ENCODE results near the gene MAPK14. TPM values are rescaled to one million over a fixed set of nuclear protein-coding genes. Genes with fewer than 3 reads are reported as not detected.

MAPK14 gene
- total RNA-seq, 4 donors from 2014 or later: 62.0 to 117 (median 86.2) TPM

DNA sequence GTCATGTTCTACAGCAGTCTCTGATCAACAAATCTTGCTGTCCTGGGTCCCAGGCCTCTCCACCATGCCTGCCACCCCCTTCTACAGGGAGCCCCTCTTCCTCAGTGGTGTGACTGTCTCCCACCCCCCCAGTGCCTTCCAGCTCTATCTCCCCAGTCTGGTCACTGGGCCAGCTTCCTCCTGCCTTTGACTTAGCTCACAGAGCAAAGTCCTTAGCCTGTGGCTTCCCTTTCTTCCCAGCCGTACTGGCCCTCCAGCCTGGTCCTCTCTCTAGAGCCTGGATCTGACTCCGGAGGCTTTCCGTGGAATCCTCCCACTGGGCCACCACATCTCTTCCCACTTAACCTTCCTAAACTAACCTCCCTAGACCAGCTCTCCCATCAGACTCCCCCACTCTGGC, 119.7 kb downstream of the MAPK14 start:
- H3K4me3 ChIP-seq: no peak overlapping the region
- DNase-seq: no peak
- no peaks in the 10 kb centered on the region for H3K36me3 ChIP-seq
- intact Hi-C loops (cut with DNase I; ENCODE audit: low total_unique reads): no loop called here
- no peaks in the 10 kb centered on the region for H3K9me3 ChIP-seq
- no peak overlapping the region for H3K27ac ChIP-seq
- no peaks in the 10 kb centered on the region for H3K4me1 ChIP-seq
- H3K27me3 ChIP-seq: no peaks in the 10 kb centered on the region
- no peak for TF ChIP-seq POLR2A (IDR thresholded peaks at IDR 0.05)

DNA sequence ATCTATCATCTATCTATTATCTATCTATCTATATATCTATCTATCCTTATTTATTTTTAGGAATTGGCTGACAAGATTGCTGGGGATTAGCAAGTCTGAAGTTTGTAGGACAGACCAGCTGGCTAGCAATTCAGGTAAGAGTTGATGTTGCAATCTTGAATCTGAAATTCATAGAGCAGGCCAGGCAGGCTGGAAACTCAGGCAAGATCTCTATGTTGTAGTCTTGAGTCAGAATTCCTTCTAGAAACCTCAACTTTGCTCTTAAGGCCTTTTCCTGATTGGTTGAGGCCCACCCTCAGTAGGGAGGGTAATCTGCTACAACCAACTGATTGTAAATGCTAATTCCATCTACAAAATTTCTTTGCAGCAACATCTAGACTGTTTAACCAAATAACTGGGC, 121.9 kb downstream of the MAPK14 start:
- H3K27ac ChIP-seq: peak overlapping the region in 1 of 2 donors; percentile 45
- intact Hi-C loops (cut with DNase I; ENCODE audit: low total_unique reads): no loop called here
- TF ChIP-seq, protein P1, sequence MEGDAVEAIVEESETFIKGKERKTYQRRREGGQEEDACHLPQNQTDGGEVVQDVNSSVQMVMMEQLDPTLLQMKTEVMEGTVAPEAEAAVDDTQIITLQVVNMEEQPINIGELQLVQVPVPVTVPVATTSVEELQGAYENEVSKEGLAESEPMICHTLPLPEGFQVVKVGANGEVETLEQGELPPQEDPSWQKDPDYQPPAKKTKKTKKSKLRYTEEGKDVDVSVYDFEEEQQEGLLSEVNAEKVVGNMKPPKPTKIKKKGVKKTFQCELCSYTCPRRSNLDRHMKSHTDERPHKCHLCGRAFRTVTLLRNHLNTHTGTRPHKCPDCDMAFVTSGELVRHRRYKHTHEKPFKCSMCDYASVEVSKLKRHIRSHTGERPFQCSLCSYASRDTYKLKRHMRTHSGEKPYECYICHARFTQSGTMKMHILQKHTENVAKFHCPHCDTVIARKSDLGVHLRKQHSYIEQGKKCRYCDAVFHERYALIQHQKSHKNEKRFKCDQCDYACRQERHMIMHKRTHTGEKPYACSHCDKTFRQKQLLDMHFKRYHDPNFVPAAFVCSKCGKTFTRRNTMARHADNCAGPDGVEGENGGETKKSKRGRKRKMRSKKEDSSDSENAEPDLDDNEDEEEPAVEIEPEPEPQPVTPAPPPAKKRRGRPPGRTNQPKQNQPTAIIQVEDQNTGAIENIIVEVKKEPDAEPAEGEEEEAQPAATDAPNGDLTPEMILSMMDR (IDR thresholded peaks at IDR 0.05): no peak
- TF ChIP-seq POLR2A (IDR thresholded peaks at IDR 0.05): no peak
- H3K4me3 ChIP-seq: no peak overlapping the region
- H3K27me3 ChIP-seq: no peaks in the 10 kb centered on the region
- no peaks in the 10 kb centered on the region for H3K36me3 ChIP-seq
- no peaks in the 10 kb centered on the region for H3K4me1 ChIP-seq
- no peak for DNase-seq
- no peaks in the 10 kb centered on the region for H3K9me3 ChIP-seq

DNA sequence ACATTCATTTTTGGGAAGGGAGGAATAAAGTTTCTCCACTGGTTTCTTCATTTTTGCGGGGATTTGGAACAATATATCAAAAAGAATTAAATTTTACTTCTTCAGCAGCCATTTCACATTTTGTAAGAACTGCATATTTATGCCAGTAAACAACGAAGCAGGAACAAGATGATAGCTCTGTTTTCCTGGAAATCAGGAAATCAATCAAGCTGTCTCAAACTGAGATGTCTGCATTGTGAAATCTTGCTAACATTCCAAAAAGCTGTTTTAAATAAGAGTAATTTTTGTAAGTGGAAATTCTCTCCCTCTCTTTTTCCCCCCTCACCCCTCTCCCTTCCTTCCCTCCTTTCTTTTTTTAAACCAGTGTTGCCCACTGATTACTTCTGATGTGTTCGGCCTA, 122.7 kb downstream of the MAPK14 start:
- H3K27ac ChIP-seq: peak overlapping the region in 1 of 2 donors; percentile 45

DNA sequence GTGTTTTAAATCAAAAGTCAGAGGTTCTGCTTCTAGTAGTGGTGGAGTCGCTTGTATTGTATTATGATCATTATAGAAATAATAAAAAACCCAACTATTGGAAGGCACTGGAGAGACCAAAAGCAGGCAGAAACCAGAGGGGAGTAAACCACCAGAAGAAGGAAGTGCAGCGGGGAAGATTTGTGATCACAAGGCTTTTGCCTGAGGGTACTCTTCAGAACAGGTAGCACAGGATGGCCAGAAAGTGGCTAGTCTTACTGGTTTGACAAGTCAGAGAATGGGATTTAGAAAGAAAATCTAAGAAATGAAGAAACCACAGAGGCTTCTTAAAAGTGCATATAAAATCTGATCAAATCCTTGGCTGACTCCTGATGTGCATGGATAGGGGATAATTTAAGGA, 126.7 kb downstream of the MAPK14 start:
- H3K36me3 ChIP-seq: no peaks in the 10 kb centered on the region
- no peaks in the 10 kb centered on the region for H3K4me1 ChIP-seq
- intact Hi-C loops (cut with DNase I; ENCODE audit: low total_unique reads): no loop called here
- H3K27ac ChIP-seq: no peak overlapping the region
- H3K4me3 ChIP-seq: no peak overlapping the region
- TF ChIP-seq, protein P1 (IDR thresholded peaks at IDR 0.05): no peak
- no peak for TF ChIP-seq POLR2A (IDR thresholded peaks at IDR 0.05)
- no peak for DNase-seq
- H3K27me3 ChIP-seq: no peaks in the 10 kb centered on the region
- H3K9me3 ChIP-seq: no peaks in the 10 kb centered on the region

More for the DNA sequence above, 122.7 kb downstream of the MAPK14 start:
- TF ChIP-seq, protein P1 (IDR thresholded peaks at IDR 0.05): no peak
- TF ChIP-seq POLR2A (IDR thresholded peaks at IDR 0.05): no peak
- no peaks in the 10 kb centered on the region for H3K36me3 ChIP-seq
- no peak for DNase-seq
- no peaks in the 10 kb centered on the region for H3K27me3 ChIP-seq
- intact Hi-C loops (cut with DNase I; ENCODE audit: low total_unique reads): no loop called here
- H3K9me3 ChIP-seq: no peaks in the 10 kb centered on the region
- H3K4me3 ChIP-seq: no peak overlapping the region
- no peaks in the 10 kb centered on the region for H3K4me1 ChIP-seq

DNA sequence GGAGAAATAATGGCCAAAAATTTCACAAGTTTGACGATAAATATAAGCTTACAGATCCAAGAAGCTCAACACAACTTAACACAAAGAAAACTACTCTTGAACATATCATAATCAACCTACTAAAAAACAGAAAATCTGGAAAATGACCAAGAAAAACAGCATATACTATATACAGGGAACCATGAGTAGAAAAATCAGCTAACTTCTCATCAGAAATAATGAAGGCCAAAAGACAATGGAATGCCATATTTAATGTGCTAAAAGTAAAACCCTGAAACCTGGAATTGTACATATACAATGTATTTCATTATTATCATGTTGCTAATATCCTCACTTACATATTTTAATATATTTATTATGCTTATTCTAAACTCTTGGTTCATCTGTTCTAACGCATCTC, 128.1 kb downstream of the MAPK14 start:
- intact Hi-C loops (cut with DNase I; ENCODE audit: low total_unique reads): no loop called here
- H3K4me3 ChIP-seq: no peak overlapping the region
- H3K4me1 ChIP-seq: no peaks in the 10 kb centered on the region
- no peaks in the 10 kb centered on the region for H3K27me3 ChIP-seq
- no peak overlapping the region for H3K27ac ChIP-seq
- no peak for DNase-seq
- H3K36me3 ChIP-seq: no peaks in the 10 kb centered on the region
- no peaks in the 10 kb centered on the region for H3K9me3 ChIP-seq
- TF ChIP-seq POLR2A (IDR thresholded peaks at IDR 0.05): no peak
- TF ChIP-seq, protein P1 (IDR thresholded peaks at IDR 0.05): no peak

DNA sequence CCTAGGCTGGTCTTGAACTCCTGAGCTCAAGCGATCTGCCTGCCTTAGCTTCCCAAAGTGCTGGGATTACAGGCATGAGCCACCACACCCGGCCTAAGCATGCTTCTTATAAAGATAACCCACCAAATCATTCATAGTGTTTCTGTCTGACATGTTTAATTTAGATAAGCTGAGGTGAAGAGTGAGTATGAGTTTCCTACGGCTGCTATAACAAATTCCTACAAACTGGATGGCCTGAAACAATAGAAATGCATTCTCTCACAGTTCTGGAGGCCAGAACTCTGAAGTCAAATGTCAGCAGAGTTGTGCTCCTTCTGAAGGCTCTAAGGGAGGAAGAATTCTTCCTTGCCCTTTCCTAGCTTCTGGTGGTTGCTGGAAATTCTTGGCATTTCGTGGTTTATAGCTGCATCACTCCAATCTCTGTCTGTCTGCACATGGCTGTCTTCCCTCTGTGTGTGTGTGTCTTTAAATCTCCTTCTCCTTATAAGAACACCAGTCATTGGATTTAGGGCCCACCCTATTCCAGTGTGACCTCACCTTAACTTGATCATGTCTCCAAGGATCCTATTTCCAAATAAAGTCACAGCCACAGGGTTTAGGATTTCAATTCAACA, 132.6 kb downstream of the MAPK14 start:
- TF ChIP-seq, protein P1 (IDR thresholded peaks at IDR 0.05): no peak
- TF ChIP-seq POLR2A (IDR thresholded peaks at IDR 0.05): no peak
- Histone ChIP-seq H3K4me3 (no peak overlapping the region), H3K36me3 (no peaks in the 10 kb centered on the region), H3K27ac (no peak overlapping the region), H3K9me3 (no peaks in the 10 kb centered on the region), H3K4me1 (no peaks in the 10 kb centered on the region), H3K27me3 (no peaks in the 10 kb centered on the region)
- intact Hi-C loops (cut with DNase I; ENCODE audit: low total_unique reads): no loop called here
- no peak for DNase-seq
